Bronchial epithelial cell (primary cell): Measurements from ENCODE around the gene ECI1. TPM values are rescaled to one million over a fixed set of nuclear protein-coding genes. Genes with fewer than 3 reads are reported as not detected.

Source experiments
- DNase-seq: peaks from one replicate; pipeline ENCODE4 v3.0.0-alpha.2; 2010; ENCODE audit warnings: low read depth
- FAIRE-seq: peaks from 2 replicates; lab custom pipeline; 2011; peaks lifted over from hg19 to GRCh38; lab: Jason Lieb, UNC
- H3K27me3 ChIP-seq: 2 replicates; pipeline ENCODE4 v1.5.1; 2011; ENCODE audit warnings: low read length; ENCODE audit not compliant: control insufficient read depth, insufficient read depth
- H3K36me3 ChIP-seq: 2 replicates; pipeline ENCODE4 v1.5.1; 2011; ENCODE audit warnings: low read length; ENCODE audit not compliant: control insufficient read depth, insufficient read depth
- H3K4me3 ChIP-seq: 2 replicates; pipeline ENCODE4 v1.5.1; 2011; ENCODE audit warnings: mild to moderate bottlenecking, low read depth, low read length, control low read depth
- CTCF ChIP-seq: IDR thresholded peaks from 2 replicates; pipeline ENCODE4 v1.5.1; 2011; ENCODE audit warnings: mild to moderate bottlenecking, moderate library complexity, low read length, control low read depth, inconsistent platforms; ENCODE audit not compliant: insufficient read depth, severe bottlenecking
- total RNA-seq: library from RNA; depleted of rRNA; stranded (reverse); fragments of >200 nt; gene quantifications from 2 replicates; pipeline ENCODE4 v1.2.1, GENCODE V29; 2014

ECI1 gene
- total RNA-seq, 1 donor from 2014 or later = 140 TPM

- Histone ChIP-seq H3K27me3 (peaks cover 3% of the 10 kb centered on the region), H3K36me3 (no peaks in the 10 kb centered on the region), H3K4me3 (no peak overlapping the region)
- FAIRE-seq = no peak
- TF ChIP-seq CTCF = peak; percentile 5
- no peak for DNase-seq
These were observed 26.9 kb upstream of the ECI1 start for GRCh38 chr16:2278272-2278608.

- peaks cover 3% of the 10 kb centered on the region for H3K27me3 ChIP-seq
- no peak overlapping the region for H3K4me3 ChIP-seq
- FAIRE-seq (no peak), DNase-seq (no peak)
- TF ChIP-seq CTCF = no peak
- H3K36me3 ChIP-seq = no peaks in the 10 kb centered on the region
These were observed 26.3 kb upstream of the ECI1 start for GRCh38 chr16:2277466-2278271.

GRCh38 chr16:2276368-2277195 lies 25.2 kb upstream of the ECI1 start:
- no peak for TF ChIP-seq CTCF
- no peak for FAIRE-seq
- peaks cover 3% of the 10 kb centered on the region for H3K27me3 ChIP-seq
- no peak for DNase-seq
- no peak overlapping the region for H3K4me3 ChIP-seq
- H3K36me3 ChIP-seq = no peaks in the 10 kb centered on the region

- FAIRE-seq (no peak), DNase-seq (no peak)
- peaks cover 3% of the 10 kb centered on the region for H3K27me3 ChIP-seq
- H3K4me3 ChIP-seq = no peak overlapping the region
- H3K36me3 ChIP-seq = no peaks in the 10 kb centered on the region
- no peak for TF ChIP-seq CTCF
These were observed 24.3 kb upstream of the ECI1 start for GRCh38 chr16:2275476-2276367.

- Histone ChIP-seq H3K4me3 (no peak overlapping the region), H3K27me3 (no peaks in the 10 kb centered on the region), H3K36me3 (no peaks in the 10 kb centered on the region)
- TF ChIP-seq CTCF = no peak
- DNase-seq (no peak), FAIRE-seq (no peak)
These were observed 22.5 kb upstream of the ECI1 start for GRCh38 chr16:2273931-2274330.
